Endothelial cell (in vitro differentiated cells): Measurements from ENCODE around the gene KRT76. TPM values are rescaled to one million over a fixed set of nuclear protein-coding genes. Genes with fewer than 3 reads are reported as not detected.
"Not testable (repeated sequence)": the region's sequence is repeated elsewhere in the genome, so short reads cannot be mapped to it uniquely, and the experiment has no call there.

Experiments
- DNase-seq: peaks from one replicate; pipeline ENCODE4 v3.0.0; 2021; ENCODE audit warnings: low spot score
- H3K27ac Mint-ChIP-seq: one replicate; pipeline ENCODE4 v1.8.0; 2021; ENCODE audit warnings: mixed read lengths, inconsistent platforms; ENCODE audit not compliant: unreplicated experiment
- H3K27me3 Mint-ChIP-seq: one replicate; pipeline ENCODE4 v1.8.0; 2021; ENCODE audit warnings: mild to moderate bottlenecking, moderate library complexity, mixed read lengths, inconsistent platforms; ENCODE audit not compliant: unreplicated experiment
- H3K36me3 Mint-ChIP-seq: one replicate; pipeline ENCODE4 v1.8.0; 2021; ENCODE audit warnings: mild to moderate bottlenecking, low read depth, mixed read lengths, inconsistent platforms; ENCODE audit not compliant: unreplicated experiment
- H3K4me1 Mint-ChIP-seq: one replicate; pipeline ENCODE4 v1.8.0; 2021; ENCODE audit warnings: mild to moderate bottlenecking, mixed read lengths, inconsistent platforms; ENCODE audit not compliant: unreplicated experiment
- H3K4me3 Mint-ChIP-seq: one replicate; pipeline ENCODE4 v1.8.0; 2021; ENCODE audit warnings: mild to moderate bottlenecking, mixed read lengths, inconsistent platforms; ENCODE audit not compliant: unreplicated experiment
- H3K9me3 Mint-ChIP-seq: one replicate; pipeline ENCODE4 v1.8.0; 2021; ENCODE audit warnings: mixed read lengths, inconsistent platforms; ENCODE audit not compliant: unreplicated experiment
- total RNA-seq: library from RNA; stranded (reverse); fragmentation: NEBNext Ultra II Directional; extraction: Animal tissue kit (Norgen Biotek cat#: 25700); gene quantifications from one replicate; pipeline ENCODE4 v1.2.1, GENCODE V29; 2021; ENCODE audit not compliant: unreplicated experiment
- TF ChIP-seq, protein P1 (sequence below): fragments of 200-600 bp; sonication (generic); IDR thresholded peaks from one replicate; pipeline ENCODE4 v1.5.0; 2021; ENCODE audit warnings: antibody characterized with exemption; ENCODE audit not compliant: unreplicated experiment

The KRT76 gene
- total RNA-seq, 1 donor from 2014 or later = not detected

DNA sequence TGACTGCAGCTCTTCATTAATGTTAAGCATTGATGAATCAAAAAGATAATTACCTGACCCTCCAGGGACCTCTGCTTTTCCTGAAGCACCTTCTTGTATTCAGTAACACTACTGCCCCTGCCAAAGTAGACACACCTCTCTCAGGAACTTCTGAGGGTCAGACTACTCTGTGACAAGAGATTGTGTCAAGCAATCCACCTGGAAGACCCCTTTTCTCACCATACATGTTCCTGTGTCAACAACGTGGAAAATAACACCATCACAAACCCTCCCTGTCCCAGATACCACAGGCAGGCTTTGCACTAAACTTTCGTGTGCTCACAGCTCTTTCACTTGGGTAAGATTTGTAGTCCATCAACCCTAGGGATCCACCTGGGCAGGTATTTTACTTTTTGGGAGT is 13.2 kb downstream of the KRT76 start:
- TF ChIP-seq, protein P1, sequence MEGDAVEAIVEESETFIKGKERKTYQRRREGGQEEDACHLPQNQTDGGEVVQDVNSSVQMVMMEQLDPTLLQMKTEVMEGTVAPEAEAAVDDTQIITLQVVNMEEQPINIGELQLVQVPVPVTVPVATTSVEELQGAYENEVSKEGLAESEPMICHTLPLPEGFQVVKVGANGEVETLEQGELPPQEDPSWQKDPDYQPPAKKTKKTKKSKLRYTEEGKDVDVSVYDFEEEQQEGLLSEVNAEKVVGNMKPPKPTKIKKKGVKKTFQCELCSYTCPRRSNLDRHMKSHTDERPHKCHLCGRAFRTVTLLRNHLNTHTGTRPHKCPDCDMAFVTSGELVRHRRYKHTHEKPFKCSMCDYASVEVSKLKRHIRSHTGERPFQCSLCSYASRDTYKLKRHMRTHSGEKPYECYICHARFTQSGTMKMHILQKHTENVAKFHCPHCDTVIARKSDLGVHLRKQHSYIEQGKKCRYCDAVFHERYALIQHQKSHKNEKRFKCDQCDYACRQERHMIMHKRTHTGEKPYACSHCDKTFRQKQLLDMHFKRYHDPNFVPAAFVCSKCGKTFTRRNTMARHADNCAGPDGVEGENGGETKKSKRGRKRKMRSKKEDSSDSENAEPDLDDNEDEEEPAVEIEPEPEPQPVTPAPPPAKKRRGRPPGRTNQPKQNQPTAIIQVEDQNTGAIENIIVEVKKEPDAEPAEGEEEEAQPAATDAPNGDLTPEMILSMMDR = no peak
- H3K36me3 Mint-ChIP-seq = no peaks in the 10 kb centered on the region
- H3K27ac Mint-ChIP-seq = no peak overlapping the region
- DNase-seq = no peak
- no peaks in the 10 kb centered on the region for H3K9me3 Mint-ChIP-seq
- H3K4me1 Mint-ChIP-seq = no peaks in the 10 kb centered on the region
- H3K27me3 Mint-ChIP-seq = no peaks in the 10 kb centered on the region
- H3K4me3 Mint-ChIP-seq = no peak overlapping the region

DNA sequence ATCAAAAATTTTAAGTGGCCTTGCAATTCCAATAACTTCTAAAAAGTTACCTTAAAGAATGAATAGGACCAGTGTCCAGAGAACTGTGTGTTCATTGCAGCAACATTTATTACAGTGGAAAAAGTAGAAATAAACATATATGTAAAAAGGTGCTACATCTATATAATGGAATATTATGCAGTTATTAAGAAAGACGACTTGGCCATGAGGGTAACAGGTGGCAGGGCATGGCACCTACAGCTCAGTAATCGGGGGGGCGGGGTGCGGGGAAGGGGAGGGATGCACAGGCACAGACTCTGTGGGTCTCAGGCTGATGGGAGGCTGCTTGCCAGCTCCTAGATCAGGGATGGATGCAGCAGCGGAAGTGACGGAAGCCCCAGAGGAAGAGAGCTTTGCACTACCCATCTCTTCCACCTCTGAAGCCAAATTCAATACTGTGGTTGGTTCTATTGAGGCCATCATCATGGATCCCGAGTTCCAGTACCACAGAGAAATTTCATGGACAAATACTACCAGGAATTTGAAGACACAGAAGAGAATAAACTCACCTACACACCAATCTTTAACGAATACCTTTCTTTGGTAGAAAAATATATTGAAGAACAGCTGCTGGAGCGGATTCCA is 14.0 kb downstream of the KRT76 start:
- TF ChIP-seq, protein P1 = no peak
- Mint-ChIP-seq H3K4me3 (no peak overlapping the region), H3K27me3 (peaks cover 4% of the 10 kb centered on the region), H3K4me1 (no peaks in the 10 kb centered on the region), H3K36me3 (no peaks in the 10 kb centered on the region), H3K9me3 (no peaks in the 10 kb centered on the region), H3K27ac (no peak overlapping the region)
- DNase-seq = no peak

DNA sequence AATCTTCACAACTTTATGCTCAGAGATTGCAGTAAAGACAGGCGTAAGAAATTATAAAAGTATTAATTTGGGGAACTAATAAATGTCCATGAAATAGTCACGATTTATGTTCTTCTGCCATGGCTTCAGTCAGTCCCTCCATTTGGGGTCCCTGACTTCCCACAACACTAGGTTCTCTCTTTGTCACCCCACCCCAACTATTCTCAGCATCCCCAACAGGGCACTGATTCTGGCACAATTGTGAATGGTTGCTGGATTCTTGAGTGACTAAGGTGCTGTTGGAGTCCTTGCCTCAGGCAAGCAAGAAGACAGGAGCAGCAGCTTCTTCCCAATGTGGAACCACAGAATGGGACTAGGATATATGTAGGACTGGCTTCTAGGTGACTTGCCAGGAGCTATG is 15.3 kb downstream of the KRT76 start:
- no peaks in the 10 kb centered on the region for H3K4me1 Mint-ChIP-seq
- no peak overlapping the region for H3K27ac Mint-ChIP-seq
- no peak overlapping the region for H3K4me3 Mint-ChIP-seq
- no peak for DNase-seq
- H3K27me3 Mint-ChIP-seq = peaks cover 4% of the 10 kb centered on the region
- TF ChIP-seq, protein P1 = no peak
- H3K36me3 Mint-ChIP-seq = no peaks in the 10 kb centered on the region
- no peaks in the 10 kb centered on the region for H3K9me3 Mint-ChIP-seq

DNA sequence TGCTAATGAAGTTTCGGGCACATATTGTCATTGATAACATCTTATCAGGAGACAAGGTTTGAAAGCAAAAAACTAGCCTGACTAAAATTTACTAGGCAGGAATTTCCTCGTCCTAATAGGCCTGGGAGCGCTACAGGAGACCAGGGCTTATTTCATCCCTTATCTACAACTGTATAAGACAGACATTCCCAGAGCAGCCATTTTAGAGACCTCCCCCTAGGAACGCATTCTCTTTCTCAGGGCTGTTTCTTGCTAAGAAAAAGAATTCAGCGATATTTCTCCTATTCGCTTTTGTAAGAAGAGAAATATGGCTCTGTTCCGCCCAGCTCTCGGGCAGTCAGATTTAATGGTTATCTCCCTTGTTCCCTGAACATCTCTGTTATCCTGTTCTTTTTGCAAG is 15.9 kb downstream of the KRT76 start:
- H3K9me3 Mint-ChIP-seq, H3K27ac Mint-ChIP-seq, H3K27me3 Mint-ChIP-seq, H3K4me1 Mint-ChIP-seq, DNase-seq, H3K4me3 Mint-ChIP-seq, H3K36me3 Mint-ChIP-seq: not testable (repeated sequence)

DNA sequence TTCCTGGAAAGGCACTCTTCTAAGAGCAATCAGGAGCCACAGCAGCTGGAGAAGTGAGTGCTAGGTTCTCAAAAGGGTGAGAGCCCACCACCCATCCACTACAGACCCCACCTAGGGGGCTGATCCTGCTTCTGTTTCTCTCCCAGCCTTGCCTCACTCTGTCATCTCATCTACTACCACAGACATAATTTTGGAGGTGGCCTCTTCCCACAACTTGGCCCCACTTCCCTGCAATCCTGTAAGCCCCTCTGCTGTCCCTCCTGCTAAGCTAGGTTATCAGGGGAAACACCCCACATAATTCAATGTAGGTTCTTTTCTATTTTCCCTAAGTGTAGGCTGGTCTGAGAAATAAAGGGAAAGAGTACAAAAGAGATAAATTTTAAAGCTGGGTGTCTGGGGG is 16.5 kb downstream of the KRT76 start:
- no peaks in the 10 kb centered on the region for H3K36me3 Mint-ChIP-seq
- TF ChIP-seq, protein P1 = no peak
- H3K9me3 Mint-ChIP-seq = no peaks in the 10 kb centered on the region
- DNase-seq = no peak
- no peak overlapping the region for H3K4me3 Mint-ChIP-seq
- H3K27me3 Mint-ChIP-seq = peaks cover 4% of the 10 kb centered on the region
- no peak overlapping the region for H3K27ac Mint-ChIP-seq
- no peaks in the 10 kb centered on the region for H3K4me1 Mint-ChIP-seq
